Dermis blood vessel endothelial cell (primary cell): ENCODE measurements around the gene PITX2. TPM values are rescaled to one million over a fixed set of nuclear protein-coding genes. Genes with fewer than 3 reads are reported as not detected.

ENCODE experiments used
- DNase-seq: peaks from one replicate; pipeline ENCODE4 v3.0.0; 2010
- total RNA-seq: library from RNA; depleted of rRNA; stranded (reverse); fragments of >200 nt; gene quantifications from 2 replicates; pipeline ENCODE4 v1.2.3, GENCODE V29; 2014

The PITX2 gene
- total RNA-seq, 1 donor from 2014 or later = not detected

GRCh38 chr4:110623718-110624397, 981 bp upstream of the PITX2 start:
- DNase-seq = no peak

- DNase-seq = peak; percentile 26
Observed at GRCh38 chr4:110621839-110622751, 782 bp downstream of the PITX2 start.

- DNase-seq = no peak
Observed at GRCh38 chr4:110621328-110621812, 1.5 kb downstream of the PITX2 start.

- peak; percentile 56 for DNase-seq
Observed at GRCh38 chr4:110620691-110621327, 2.1 kb downstream of the PITX2 start.

GRCh38 chr4:110620322-110620690, 2.6 kb downstream of the PITX2 start:
- no peak for DNase-seq

GRCh38 chr4:110619463-110620247, 3.2 kb downstream of the PITX2 start:
- no peak for DNase-seq

- no peak for DNase-seq
Observed at GRCh38 chr4:110618581-110619462, 4.1 kb downstream of the PITX2 start.

GRCh38 chr4:110617646-110618580, 5.0 kb downstream of the PITX2 start:
- DNase-seq = no peak

GRCh38 chr4:110617075-110617640, 5.7 kb downstream of the PITX2 start:
- DNase-seq = no peak

GRCh38 chr4:110616238-110617074, 6.4 kb downstream of the PITX2 start:
- DNase-seq = no peak

- no peak for DNase-seq
Observed at GRCh38 chr4:110615353-110616237, 7.3 kb downstream of the PITX2 start.

- DNase-seq = no peak
Observed at GRCh38 chr4:110614976-110615352, 7.9 kb downstream of the PITX2 start.

GRCh38 chr4:110614173-110614963, 8.5 kb downstream of the PITX2 start:
- DNase-seq = no peak

- DNase-seq = no peak
Observed at GRCh38 chr4:110613745-110614144, 9.1 kb downstream of the PITX2 start.

- DNase-seq = no peak
Observed at GRCh38 chr4:110612631-110613269, 10.1 kb downstream of the PITX2 start.

GRCh38 chr4:110611968-110612447, 10.9 kb downstream of the PITX2 start:
- no peak for DNase-seq
